ENCODE measurements around the gene SERPINA12.

SERPINA12 gene

GRCh38 chr14:94539181-94539580, 29.9 kb upstream of the SERPINA12 start:
- Histone ChIP-seq H3K4me1 (no peaks in the 10 kb centered on the region), H3K36me3 (no peaks in the 10 kb centered on the region), H3K9me3 (no peaks in the 10 kb centered on the region), H3K4me3 (ENCODE audit: low read depth, low read length) (no peak overlapping the region), H3K27me3 (no peaks in the 10 kb centered on the region)
- DNase-seq, result no peak
- no peak for TF ChIP-seq CTCF (IDR thresholded peaks at IDR 0.05; ENCODE audit: low read depth, low read length)

- H3K9me3 ChIP-seq, result no peaks in the 10 kb centered on the region
- no peaks in the 10 kb centered on the region for H3K36me3 ChIP-seq
- DNase-seq, result no peak
- TF ChIP-seq CTCF (IDR thresholded peaks at IDR 0.05; ENCODE audit: low read depth, low read length), result no peak
- H3K4me1 ChIP-seq, result no peaks in the 10 kb centered on the region
- H3K4me3 ChIP-seq (ENCODE audit: low read depth, low read length), result no peak overlapping the region
- H3K27me3 ChIP-seq, result no peaks in the 10 kb centered on the region
Measured at GRCh38 chr14:94538070-94538740, 28.9 kb upstream of the SERPINA12 start.

- no peak for DNase-seq
- Histone ChIP-seq H3K4me3 (ENCODE audit: low read depth, low read length) (no peak overlapping the region), H3K4me1 (no peaks in the 10 kb centered on the region), H3K27me3 (no peaks in the 10 kb centered on the region), H3K36me3 (no peaks in the 10 kb centered on the region), H3K9me3 (no peaks in the 10 kb centered on the region)
- TF ChIP-seq CTCF (IDR thresholded peaks at IDR 0.05; ENCODE audit: low read depth, low read length), result peak; percentile 14; the same call in 1 of the 2 replicates
Measured at GRCh38 chr14:94536836-94537235, 27.6 kb upstream of the SERPINA12 start.

- H3K4me1 ChIP-seq, result no peaks in the 10 kb centered on the region
- H3K36me3 ChIP-seq, result no peaks in the 10 kb centered on the region
- TF ChIP-seq CTCF (IDR thresholded peaks at IDR 0.05; ENCODE audit: low read depth, low read length), result no peak
- no peak for DNase-seq
- H3K27me3 ChIP-seq, result no peaks in the 10 kb centered on the region
- H3K4me3 ChIP-seq (ENCODE audit: low read depth, low read length), result no peak overlapping the region
- H3K9me3 ChIP-seq, result no peaks in the 10 kb centered on the region
Measured at GRCh38 chr14:94535506-94535905, 26.2 kb upstream of the SERPINA12 start.

GRCh38 chr14:94532447-94532846, 23.2 kb upstream of the SERPINA12 start:
- Histone ChIP-seq H3K9me3 (no peaks in the 10 kb centered on the region), H3K4me3 (ENCODE audit: low read depth, low read length) (no peak overlapping the region), H3K4me1 (no peaks in the 10 kb centered on the region), H3K36me3 (no peaks in the 10 kb centered on the region), H3K27me3 (no peaks in the 10 kb centered on the region)
- TF ChIP-seq CTCF (IDR thresholded peaks at IDR 0.05; ENCODE audit: low read depth, low read length), result no peak
- DNase-seq, result no peak

GRCh38 chr14:94531187-94531586, 21.9 kb upstream of the SERPINA12 start:
- no peaks in the 10 kb centered on the region for H3K9me3 ChIP-seq

More at GRCh38 chr14:94531187-94531586, 21.9 kb upstream of the SERPINA12 start:
- H3K4me3 ChIP-seq (ENCODE audit: low read depth, low read length), result no peak overlapping the region
- no peaks in the 10 kb centered on the region for H3K36me3 ChIP-seq
- TF ChIP-seq CTCF (IDR thresholded peaks at IDR 0.05; ENCODE audit: low read depth, low read length), result no peak
- H3K4me1 ChIP-seq, result no peaks in the 10 kb centered on the region
- DNase-seq, result no peak
- no peaks in the 10 kb centered on the region for H3K27me3 ChIP-seq

Measured in BE2C (cell line).